ENCODE results near the gene EIF2AK2. TPM values are rescaled to one million over a fixed set of nuclear protein-coding genes. Genes with fewer than 3 reads are reported as not detected.

The EIF2AK2 gene
- total RNA-seq, 6 experiments from 2014 or later = 42.7 to 55.2 (median 45.7) TPM

DNA sequence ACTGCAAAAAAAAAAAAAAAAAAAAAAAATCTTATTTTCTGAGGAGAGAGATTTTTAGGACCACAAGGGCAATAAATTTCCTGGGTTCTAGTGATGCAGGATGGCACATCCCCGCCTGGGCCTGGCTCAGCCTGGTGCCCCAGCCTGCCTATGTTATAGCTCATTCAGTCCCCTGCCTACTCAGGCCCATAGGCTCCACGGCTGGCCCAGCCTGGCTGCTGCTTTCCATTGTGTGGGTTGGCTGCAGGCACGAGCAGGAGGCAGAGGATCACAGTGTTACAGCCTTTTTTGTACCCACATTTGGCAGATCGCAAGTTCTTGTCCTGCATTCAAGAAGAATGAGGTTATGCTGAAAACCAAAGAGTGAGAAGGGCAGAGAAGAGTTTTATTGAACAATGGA is 34.5 kb upstream of the EIF2AK2 start:
- H3K9me3 Mint-ChIP-seq = no peaks in the 10 kb centered on the region
- no peak overlapping the region for H3K4me3 Mint-ChIP-seq
- no peaks in the 10 kb centered on the region for H3K36me3 Mint-ChIP-seq (ENCODE audit: low read depth)
- TF ChIP-seq, protein P1, sequence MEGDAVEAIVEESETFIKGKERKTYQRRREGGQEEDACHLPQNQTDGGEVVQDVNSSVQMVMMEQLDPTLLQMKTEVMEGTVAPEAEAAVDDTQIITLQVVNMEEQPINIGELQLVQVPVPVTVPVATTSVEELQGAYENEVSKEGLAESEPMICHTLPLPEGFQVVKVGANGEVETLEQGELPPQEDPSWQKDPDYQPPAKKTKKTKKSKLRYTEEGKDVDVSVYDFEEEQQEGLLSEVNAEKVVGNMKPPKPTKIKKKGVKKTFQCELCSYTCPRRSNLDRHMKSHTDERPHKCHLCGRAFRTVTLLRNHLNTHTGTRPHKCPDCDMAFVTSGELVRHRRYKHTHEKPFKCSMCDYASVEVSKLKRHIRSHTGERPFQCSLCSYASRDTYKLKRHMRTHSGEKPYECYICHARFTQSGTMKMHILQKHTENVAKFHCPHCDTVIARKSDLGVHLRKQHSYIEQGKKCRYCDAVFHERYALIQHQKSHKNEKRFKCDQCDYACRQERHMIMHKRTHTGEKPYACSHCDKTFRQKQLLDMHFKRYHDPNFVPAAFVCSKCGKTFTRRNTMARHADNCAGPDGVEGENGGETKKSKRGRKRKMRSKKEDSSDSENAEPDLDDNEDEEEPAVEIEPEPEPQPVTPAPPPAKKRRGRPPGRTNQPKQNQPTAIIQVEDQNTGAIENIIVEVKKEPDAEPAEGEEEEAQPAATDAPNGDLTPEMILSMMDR (IDR thresholded peaks at IDR 0.05) = no peak
- H3K27me3 Mint-ChIP-seq (ENCODE audit: insufficient read depth) = peaks cover 14% of the 10 kb centered on the region
- no peak for DNase-seq
- peaks cover 18% of the 10 kb centered on the region for H3K4me1 Mint-ChIP-seq (ENCODE audit: low read depth)
- H3K27ac Mint-ChIP-seq = no peak overlapping the region

DNA sequence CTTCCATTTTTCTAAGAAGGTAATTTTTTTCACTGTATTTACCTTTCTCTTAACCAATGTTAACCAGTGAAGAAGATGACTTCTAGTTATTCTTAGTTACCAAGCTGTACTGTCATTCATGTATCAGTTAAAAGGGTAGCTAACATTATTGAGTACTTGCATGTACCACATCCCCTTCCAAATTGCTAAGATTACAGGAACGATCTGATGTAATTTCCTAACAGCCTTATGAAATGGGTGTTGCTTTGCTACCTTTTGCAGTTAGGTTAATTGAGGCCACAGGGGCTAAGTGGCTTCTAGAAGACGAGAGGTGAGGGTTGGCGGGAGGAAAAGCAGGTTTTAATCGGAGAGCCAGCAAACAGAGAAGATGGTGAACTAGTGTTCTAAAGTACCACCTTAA is 33.5 kb upstream of the EIF2AK2 start:
- Mint-ChIP-seq H3K27me3 (ENCODE audit: insufficient read depth) (peaks cover 14% of the 10 kb centered on the region), H3K4me1 (ENCODE audit: low read depth) (peaks cover 18% of the 10 kb centered on the region), H3K27ac (peak overlapping the region; percentile 15; the same call in 1 of the 2 replicates), H3K9me3 (no peaks in the 10 kb centered on the region), H3K36me3 (ENCODE audit: low read depth) (no peaks in the 10 kb centered on the region), H3K4me3 (no peak overlapping the region)
- DNase-seq = no peak
- TF ChIP-seq, protein P1 (IDR thresholded peaks at IDR 0.05) = no peak

DNA sequence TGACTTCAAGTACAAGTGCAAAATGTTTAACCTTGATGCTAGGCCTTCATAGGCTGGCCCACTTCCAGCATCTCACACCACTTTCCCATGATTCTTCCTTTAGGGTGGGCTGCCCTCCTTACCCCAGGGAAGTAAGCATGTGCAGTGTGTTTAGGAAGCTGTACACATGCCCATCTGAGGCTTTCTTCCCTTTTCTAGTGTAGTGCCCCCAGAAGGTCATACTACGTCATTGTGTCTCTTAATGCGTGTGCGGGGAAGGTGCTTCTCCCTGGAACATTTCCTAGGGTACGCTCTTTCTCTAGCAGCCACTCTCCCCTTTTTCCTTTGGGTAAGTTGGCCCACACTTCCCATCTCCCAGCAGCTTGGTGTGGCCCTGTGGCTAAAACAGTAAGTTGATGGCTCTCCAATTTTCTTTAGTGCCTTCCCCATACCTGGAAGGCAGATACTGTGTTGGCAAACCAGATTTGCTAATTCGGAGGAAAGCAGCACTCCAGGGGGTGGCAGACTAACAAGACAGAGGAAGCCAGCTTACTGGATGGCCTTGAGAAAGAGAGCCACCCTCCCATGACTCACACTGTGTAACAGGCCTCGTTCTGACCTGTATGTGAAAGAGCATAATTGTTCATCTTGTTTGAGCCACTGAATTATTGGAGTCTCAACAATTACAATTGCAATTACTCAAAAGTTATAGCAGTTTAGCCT is 32.8 kb upstream of the EIF2AK2 start:
- Mint-ChIP-seq H3K4me1 (ENCODE audit: low read depth) (peaks cover 18% of the 10 kb centered on the region), H3K27ac (peak overlapping the region; percentile 55; the same call in 1 of the 2 replicates), H3K9me3 (no peaks in the 10 kb centered on the region), H3K4me3 (no peak overlapping the region), H3K27me3 (ENCODE audit: insufficient read depth) (peaks cover 13% of the 10 kb centered on the region), H3K36me3 (ENCODE audit: low read depth) (no peaks in the 10 kb centered on the region)
- DNase-seq = peak; percentile 69
- TF ChIP-seq, protein P1 (IDR thresholded peaks at IDR 0.05) = peak; percentile 27

DNA sequence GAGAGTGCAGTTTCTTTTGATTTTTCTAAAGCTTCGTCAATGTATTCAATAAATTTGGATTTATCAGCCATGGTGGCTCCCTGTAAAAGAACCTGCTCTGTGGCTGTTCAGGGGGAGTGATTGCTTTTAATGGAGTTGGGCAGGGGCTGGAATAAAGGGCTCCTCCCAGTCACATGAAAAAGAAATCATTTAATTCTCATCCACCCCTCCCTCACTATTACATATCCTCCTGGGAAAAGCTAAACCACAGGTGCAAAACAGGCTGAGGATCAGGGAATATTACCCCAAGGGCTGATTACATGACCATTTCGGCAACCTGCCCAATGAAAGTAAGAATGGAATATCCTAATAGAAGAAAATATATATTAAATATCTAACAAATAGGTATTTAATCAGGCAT is 31.8 kb upstream of the EIF2AK2 start, which contains the start of gene SULT6B1:
Gene SULT6B1 (minus strand): TSS at position 101 of the 400 bp plus-strand sequence. CDS start 30 bp downstream, at position 71.
- no peak within 1 kb of the TSS for H3K27ac Mint-ChIP-seq
- DNase-seq = no peak
- peaks cover 17% of the 10 kb centered on the region for H3K27me3 Mint-ChIP-seq (ENCODE audit: insufficient read depth)
- H3K36me3 Mint-ChIP-seq (ENCODE audit: low read depth) = no peaks in the 10 kb centered on the region
- TF ChIP-seq, protein P1 (IDR thresholded peaks at IDR 0.05) = no peak
- no peaks in the 10 kb centered on the region for H3K9me3 Mint-ChIP-seq
- peaks cover 18% of the 10 kb centered on the region for H3K4me1 Mint-ChIP-seq (ENCODE audit: low read depth)
- no peak within 1 kb of the TSS for H3K4me3 Mint-ChIP-seq

DNA sequence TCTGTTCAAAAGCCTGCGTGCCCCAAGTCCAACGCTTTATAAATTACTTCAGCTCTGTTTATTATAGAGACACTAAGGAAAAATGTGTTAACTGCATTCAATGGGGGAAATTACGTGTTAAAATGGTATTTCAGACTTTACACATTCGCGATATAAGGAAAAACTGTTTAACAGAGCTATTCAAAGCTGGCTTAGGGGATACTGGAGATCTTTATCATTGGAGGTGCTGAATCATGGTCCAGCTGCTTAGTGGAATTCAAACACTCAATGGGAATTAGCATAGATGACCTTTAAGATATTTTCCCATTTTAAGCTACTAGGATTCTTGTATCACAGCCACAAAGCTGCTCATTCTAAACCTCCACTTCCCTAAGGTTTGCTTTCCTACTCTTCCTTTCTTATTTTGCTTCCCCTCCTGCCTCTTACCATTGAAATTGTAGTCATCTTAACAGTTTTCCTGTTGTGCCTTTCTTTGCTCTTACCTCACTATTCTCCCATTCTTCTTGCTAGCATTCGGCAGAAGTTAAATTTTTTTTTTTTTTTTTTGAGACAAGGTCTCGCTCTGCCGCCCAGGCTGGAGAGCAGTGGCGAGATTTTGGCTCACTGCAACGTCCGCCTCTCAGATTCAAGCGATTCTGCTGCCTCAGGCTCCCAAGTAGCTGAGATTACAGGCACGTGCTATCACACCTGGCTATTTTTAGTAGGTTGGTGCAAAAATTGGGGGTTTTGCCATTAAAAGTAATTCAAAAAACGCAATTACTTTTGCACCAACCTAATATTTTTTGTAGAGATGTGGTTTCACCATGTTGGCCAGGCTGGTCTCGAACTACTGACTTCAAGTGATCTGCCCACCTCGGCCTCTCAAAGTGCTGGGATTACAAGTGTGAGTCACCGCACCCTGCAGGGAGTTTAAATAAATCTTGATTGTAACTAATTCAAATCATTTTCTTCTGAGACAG is 25.2 kb upstream of the EIF2AK2 start:
- Mint-ChIP-seq H3K27ac (peak overlapping the region; percentile 34), H3K9me3 (no peaks in the 10 kb centered on the region), H3K36me3 (ENCODE audit: low read depth) (no peaks in the 10 kb centered on the region), H3K27me3 (ENCODE audit: insufficient read depth) (peaks cover 22% of the 10 kb centered on the region), H3K4me1 (ENCODE audit: low read depth) (peaks cover 27% of the 10 kb centered on the region), H3K4me3 (peak overlapping the region; percentile 48)
- peak; percentile 62 for DNase-seq
- TF ChIP-seq, protein P1 (IDR thresholded peaks at IDR 0.05) = no peak

Measured in HFFc6 (cell line).